Anterior cingulate cortex (tissue), 58 donors: ENCODE measurements around the gene MRRF.
"Not testable (repeated sequence)": the region's sequence is repeated elsewhere in the genome, so short reads cannot be mapped to it uniquely, and the experiment has no call there.

Experiments used
- DNase-seq, 58 donors: peaks; one replicate each; lab custom pipeline; 2025; lab: John Stamatoyannopoulos, UW

MRRF gene

DNA sequence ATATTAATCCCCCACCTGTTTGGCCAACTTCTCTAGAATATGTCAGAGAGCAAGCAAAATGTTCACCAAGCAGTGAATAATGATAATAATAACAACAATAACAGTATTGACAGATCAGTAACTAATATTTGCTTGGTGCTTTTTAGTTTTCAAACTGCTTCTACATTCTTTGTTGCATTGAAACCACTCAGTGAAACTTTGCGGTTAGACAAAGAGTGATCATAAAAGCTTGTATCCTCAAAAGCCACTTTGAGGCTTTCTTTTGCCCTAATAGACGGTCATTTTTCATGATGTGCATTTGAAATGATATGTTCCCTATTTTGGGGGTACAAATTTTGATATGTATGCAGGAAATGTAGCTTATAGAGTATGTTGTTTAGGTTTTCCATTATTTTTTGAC lies 62.5 kb downstream of the MRRF start:
- no peak for DNase-seq

DNA sequence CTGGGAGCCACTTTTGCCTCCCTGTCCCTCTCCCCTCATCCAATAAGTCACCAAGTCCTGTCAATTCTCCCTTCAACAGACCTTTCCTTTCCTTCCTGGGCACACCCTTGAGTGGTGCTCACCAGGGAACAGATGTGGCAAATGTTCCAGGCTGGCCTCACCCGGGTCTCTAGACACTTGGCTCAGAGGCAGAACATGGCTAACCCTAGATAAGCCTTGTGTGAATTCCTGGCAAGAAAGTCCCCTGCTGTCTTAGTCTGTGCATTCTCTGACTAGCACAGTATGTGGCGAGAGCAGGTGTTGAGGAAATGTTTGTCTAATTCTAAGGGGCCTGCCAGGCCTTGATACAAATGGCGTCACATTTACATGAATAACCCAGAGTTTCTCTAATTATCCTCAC lies 64.9 kb downstream of the MRRF start:
- DNase-seq = no peak

GRCh38 chr9:122330466-122330865 lies 65.8 kb downstream of the MRRF start:
- not testable (repeated sequence) for DNase-seq

- no peak for DNase-seq
Observed at GRCh38 chr9:122331523-122331927, 66.8 kb downstream of the MRRF start.

GRCh38 chr9:122332083-122332482 lies 67.4 kb downstream of the MRRF start:
- DNase-seq = no peak

GRCh38 chr9:122332644-122333043 lies 68.0 kb downstream of the MRRF start:
- no peak for DNase-seq

GRCh38 chr9:122333169-122333808 lies 68.6 kb downstream of the MRRF start:
- no peak for DNase-seq

DNA sequence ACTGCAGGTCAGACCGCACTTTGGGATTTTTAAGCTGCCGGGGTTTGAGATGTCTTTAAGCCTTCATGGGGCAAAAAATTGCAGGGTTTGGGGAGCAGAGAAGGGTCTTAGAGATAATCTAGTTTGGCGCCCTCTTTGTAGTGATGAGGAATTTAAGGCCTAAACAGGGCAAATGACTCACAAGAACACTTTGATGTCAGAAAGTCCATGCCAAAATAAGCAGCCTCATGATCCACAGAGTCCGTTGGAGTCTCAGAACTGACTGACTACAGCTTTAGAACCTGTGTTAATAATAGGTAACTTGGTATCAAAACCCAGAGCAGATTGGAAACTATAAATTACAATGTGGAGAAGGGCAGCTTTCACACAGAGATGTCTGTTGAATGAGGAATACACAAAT lies 70.2 kb downstream of the MRRF start:
- DNase-seq = no peak

DNA sequence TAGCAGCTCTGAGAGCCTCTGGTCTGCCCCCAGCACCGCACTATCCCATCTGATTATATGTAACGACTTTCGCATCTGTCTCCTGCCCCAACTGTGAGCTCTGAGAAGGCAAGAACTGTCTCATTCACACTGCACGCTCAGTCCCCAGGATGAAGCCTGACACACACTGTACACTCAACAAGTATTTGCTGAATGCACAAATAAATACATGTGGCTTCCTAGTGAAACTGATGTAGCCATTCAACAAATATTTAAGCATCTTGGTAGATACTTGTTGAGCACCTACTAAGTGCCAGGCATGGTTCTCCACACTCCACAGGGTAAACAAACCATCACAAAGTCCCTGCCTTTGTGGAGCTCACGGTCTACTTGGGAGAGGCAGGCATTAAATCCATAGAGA lies 71.5 kb downstream of the MRRF start:
- DNase-seq = no peak

DNA sequence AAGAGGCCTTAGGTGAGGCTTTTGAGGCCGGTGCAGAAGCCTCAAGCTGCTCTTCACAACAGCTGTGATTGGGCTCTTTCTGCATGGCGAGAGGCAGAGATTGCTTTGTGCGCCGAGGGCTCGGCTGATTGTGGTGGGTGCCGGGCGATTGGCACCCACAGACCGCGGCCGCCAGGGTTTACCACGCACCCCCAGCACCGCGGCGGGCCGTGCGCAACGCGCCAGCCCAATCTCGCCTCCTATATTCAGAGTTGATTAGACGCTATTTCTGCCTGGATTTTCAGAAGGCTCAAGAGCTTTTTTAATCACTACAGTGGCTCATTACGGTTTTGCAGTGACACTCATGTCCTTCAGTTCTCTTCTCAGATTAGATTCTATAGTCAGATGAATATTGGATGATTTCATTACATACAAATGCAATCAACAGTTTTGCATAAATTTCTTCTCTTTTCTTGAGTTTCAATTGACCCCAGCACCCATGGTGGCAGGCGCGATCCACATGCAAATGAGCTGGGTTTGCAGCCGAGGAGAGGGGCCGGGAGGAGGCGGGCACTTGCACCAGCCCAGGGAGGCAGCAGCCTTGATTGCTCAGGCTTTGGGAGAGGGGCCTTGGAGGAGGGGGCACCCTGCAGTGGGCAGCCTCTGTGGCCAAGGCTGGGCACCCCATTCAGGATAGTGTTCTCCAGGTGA lies 72.3 kb downstream of the MRRF start:
- peak in 12 of 58 donors; percentile 2 to 47 (median 30) for DNase-seq

DNA sequence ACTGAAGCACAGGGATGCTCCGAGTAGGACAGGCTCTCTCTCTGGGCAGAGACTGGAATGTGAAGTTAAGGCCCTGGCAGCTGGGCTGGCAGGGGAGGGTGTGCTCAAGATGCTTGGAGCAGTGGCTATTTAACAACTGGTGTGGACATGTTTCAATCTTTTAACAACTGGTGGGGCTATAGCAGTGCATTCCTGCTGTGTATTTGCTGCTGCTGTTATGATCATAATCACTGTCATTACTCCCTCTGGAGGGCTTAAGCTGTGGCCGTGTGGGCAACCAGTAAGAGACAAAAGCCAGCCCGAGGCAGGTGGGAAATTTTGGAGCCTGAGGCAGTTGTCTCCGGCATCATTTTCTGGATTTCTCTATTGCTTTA lies 72.9 kb downstream of the MRRF start:
- no peak for DNase-seq

GRCh38 chr9:122338536-122338935 lies 73.9 kb downstream of the MRRF start:
- no peak for DNase-seq

DNA sequence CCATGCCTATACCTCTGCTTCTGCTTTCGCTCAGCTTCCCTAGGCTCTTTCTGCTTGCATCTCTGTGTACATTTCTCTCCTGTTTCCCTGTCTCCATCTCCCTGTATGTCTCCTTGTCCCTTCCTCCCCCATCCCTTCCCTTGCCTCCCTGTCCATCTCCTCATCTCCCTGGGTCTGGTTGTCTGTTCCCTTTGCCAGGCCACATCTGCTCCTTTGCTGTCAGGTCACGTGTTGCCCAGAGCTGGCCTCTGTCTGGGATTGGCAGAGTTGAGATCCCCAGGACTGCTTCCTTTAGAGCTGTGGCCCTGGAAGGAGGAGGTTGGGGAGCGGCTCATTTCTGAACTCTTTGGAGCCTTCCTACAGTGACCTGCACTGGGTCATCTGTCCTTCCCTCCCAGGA lies 74.3 kb downstream of the MRRF start:
- peak in 10 of 58 donors; percentile 3 to 33 (median 20) for DNase-seq

- no peak for DNase-seq
Observed at GRCh38 chr9:122339579-122339978, 74.9 kb downstream of the MRRF start.

- no peak for DNase-seq
Observed at GRCh38 chr9:122340161-122340560, 75.5 kb downstream of the MRRF start.

DNA sequence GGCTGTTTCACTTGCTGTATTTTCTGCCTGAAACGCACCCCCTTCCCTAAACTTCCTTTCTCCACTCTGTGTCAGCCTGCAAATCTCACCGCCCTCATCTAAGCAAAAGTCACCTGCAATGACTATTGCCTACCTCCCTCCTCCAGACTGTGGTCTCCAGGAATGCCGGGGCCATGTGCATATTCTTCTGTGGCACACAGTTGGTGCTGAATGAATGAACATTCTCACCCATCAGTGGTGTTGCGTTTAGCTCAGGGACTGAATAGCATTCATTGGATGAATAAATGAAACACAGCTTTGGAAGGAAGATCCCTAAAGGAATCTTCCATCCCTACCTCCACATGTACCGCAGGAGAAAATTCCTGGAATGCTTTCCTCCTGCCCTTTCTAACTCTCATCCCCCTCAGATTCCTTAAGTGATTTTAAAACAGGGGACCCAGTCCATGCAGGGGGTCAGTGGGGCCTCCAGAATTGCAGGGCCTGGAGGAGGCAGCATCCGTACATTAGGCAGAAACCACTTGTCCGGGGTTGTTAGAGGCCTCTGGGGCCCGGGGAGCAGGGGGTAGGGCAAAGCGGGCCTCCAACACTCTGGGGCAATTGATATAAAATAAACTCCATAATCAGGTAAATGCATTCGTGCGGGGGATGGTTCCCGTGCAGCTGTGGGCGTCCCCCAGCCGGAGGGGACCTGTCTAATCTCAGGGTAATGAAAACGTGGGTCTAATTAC lies 77.8 kb downstream of the MRRF start:
- no peak for DNase-seq

GRCh38 chr9:122346478-122347347 lies 82.0 kb downstream of the MRRF start:
- peak in 6 of 58 donors; percentile 11 to 34 (median 18) for DNase-seq

DNA sequence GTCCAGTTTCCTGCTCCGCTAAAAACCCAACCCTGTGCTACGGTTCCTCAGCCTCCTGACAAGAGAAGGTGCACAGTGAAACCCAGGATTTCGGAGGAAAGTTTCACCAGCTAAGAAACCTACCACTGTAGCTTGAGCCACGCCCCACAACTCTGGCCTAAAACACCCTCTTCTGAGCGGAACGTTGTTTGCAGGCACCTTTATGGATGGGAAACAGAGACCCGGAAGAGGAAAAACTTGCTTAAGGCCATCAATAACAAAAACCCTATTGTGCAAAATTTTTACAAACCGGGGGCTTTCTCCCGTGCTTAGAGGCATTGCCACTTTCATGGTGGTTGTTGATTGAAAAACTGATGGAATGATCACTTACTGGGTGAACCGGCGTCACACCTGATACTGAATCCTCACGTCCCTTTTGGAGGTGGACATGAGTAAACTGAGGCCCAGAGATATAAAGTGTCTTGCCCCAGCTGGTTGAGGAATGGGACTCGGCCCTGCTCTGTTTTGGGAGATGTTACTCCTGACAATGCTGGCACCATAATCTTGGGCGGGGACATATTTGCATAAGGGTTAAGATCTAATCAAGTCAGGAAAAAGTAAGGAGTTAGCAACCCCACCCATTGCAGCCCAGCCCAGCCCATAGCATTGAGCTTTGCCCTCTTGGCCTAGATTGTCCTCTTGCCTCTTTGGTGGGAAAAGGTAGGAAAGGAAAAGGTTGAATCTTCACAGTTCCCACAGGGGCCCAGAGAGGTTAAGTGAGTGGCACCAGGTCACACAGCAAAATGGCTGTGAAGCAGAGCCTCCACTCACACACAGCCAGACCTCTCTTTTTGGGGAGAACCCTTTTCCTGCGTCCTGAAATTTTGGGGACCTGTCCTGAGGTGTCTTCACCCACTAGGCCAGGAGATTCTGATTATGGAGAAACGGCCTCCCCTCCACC lies 82.9 kb downstream of the MRRF start:
- DNase-seq = no peak

DNA sequence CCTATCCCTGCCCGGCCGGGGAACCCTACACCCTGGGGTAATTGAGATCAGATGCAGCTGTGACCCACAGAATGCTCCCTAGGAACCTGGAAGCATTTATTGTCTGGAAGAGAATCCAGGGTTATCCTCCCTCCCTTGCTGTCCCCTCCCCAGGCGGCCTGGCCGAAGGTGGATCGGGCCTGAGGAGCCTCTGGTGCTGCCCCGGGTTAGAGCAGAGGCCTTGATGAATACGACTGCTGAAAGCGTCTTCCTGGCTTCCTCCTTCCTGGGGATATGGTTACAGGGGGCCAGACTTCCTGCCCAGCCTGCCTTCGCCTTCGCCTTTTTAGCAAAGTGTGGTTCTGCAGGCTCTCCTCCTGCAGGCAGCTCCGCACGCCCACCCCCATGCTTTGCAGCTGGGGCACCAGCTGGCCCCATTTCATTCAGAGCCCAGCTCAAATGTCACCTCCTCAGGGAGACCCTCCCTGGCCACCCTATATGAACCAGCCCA lies 83.7 kb downstream of the MRRF start:
- DNase-seq = no peak
